H54 (cell line): ENCODE data around the gene EXOSC9.

Source experiments
- DNase-seq: peaks from one replicate; pipeline ENCODE4 v3.0.0; 2011; ENCODE audit warnings: low spot score, mixed read lengths; ENCODE audit not compliant: insufficient read length
- FAIRE-seq: peaks from 3 replicates; lab custom pipeline; 2011; peaks lifted over from hg19 to GRCh38; lab: Jason Lieb, UNC
- POLR2A ChIP-seq: IDR thresholded peaks from 2 replicates; pipeline ENCODE4 v1.6.1; 2011; ENCODE audit warnings: low read depth, mild to moderate bottlenecking, low read length

EXOSC9 gene

DNA sequence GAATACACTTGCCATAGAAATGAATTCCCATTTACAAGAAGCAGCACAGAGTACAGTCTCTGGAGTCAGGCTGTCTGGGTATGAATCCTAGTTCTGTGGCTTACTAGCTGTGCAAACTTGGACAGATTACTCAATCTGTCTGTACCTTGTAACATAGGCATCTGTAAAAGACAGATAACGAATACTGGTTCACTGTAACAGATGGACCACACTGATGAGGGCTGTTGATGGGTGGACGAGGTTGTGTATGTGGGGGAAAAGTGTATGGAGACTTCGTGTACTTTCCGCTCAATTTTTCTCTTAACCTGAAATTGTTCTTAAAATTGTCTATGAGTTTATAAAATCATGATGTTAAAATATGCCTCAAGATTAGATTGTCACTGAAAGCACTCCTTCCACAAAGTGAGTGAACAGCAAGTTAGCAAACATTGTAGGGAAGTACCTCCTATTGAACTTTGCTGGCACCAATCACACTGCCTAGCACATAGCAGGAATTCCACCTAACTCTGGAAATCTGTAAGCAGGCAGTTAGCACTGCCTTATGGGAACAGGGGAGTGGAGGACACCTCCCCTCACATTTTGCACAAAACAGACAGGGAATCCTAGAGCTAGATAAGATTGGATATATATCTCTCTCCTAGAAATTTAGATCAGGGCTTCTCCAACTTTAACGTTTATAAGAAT, 6.5 kb upstream of the EXOSC9 start:
- DNase-seq (no peak), FAIRE-seq (no peak)
- TF ChIP-seq POLR2A: no peak

DNA sequence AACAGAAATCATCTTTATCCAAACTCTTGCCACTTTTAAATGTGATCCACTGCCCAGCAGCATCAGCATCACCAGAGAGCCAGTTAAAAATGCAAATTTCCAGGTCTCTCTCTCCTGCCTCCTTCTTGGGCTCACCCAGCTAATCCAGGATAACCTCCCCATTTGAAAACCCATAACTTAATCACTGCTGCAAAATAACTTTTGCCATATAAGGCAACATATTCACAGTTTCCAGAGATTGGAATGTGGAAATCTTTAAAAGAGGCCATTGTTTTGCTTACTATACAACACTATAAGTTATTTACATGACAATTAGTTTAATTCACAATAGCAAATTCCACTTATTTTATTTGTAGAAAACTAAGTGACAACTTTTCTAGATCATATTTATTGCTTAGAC, 4.8 kb upstream of the EXOSC9 start:
- FAIRE-seq (no peak), DNase-seq (no peak)
- no peak for TF ChIP-seq POLR2A

DNA sequence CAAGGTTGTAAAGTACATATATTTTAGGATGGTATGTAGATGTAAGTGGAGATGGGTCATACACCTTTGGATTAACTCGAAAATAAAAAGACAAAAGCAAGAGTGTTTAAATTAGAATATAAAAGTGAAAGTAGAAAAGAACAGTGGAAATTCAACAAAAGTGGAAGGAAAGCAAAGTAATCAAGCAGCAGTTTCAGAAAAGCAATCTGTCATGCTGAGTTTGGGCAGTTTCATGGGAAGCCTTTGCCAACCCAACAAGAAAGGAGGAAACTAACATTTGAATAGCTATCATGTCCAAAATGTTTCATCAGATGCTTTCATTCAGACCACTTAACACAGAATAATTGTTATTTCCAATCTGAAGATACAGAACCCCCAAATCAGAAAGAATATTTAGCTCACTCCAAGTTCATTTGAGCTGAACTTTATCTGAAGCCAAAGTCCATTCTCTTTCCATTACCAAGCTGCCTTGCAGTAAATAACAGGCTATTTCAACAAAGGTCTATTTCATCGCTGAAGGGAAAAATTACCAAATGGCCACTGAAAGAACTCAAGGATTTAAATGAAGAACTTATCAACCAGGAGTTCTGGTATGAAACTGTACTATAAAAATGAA, 1.8 kb upstream of the EXOSC9 start:
- TF ChIP-seq POLR2A: no peak
- FAIRE-seq: no peak
- no peak for DNase-seq

DNA sequence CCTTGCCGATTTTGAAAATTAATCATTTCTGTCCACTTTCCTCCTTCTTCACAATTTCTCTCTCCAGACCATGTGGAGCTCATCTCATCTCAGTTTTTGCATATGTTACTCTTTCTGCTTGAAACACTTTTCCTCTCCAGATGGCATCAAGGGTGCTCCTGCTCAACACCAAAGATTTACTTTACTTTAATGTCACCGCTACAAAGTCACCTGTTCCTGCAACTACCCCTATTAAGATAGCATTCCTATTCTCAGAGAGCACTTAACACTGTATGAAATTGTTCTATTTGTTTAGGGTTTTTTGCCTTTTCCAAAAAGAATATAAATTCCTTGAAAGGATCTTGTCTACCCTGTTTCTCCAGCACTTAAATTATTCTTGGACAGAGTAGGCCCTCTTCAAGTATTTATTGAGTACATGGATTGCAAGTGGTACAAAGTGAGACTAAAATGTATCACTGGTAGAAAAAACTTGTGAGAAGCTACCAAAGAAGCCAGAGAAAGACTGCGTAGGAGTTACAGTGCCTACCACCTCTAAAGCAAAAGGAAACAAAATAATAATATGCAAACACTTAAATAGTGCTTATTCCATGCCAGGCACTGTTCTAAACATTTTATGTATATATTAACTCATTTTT, 1.1 kb upstream of the EXOSC9 start:
- no peak for TF ChIP-seq POLR2A
- FAIRE-seq (no peak), DNase-seq (no peak)

DNA sequence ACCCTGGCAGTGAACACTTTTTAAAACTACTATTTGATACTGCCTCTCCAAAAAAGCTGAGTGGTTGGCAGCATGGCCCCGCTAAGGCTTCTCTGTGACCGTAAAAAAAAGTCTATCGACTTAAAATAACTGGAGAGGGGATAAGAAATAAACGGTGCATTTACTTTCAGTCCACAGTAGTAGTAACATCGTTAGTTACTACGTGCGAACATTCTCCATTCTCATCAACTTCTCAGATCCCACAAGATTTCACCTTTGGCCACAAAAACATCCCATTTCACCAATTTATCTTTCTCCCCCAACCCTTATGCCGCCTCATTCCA, 524 bp upstream of the EXOSC9 start:
- no peak for DNase-seq
- no peak for FAIRE-seq
- TF ChIP-seq POLR2A: no peak

DNA sequence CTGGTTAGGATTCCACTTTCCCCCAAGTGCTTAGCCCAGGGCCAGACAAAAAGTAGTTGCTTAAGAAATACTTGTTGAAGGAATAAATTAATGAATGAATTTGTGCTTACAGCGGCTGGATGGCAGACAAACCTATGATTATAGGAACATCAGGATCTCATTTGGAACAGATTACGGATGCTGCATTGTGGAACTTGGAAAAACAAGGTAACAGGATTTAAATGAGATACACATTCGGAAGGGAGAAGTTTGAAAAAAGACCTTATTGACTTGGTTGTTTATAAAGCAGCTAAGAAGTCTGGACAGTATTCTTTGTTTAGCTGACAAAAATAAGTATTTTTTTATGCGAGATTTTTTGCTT, 572 bp downstream of the EXOSC9 start:
- no peak for FAIRE-seq
- TF ChIP-seq POLR2A: no peak
- no peak for DNase-seq

DNA sequence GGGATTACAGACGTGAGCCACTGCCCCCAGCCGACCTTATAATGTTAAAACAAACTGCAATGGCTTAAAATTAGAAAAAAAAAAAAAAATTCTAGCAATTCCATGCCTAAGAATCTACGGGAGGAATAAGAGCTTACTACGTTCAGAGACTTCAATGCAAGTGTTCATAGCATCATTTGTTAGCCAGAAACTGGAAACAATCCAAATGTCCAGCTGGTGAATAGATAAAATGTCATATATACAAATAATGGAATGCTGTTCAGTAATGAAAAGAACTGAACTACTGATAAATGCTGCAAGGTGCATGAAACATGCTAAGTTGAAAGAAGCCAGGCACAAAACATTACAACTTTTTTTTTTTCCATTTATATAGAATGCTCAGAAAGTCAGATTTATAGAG, 5.3 kb downstream of the EXOSC9 start:
- DNase-seq (no peak), FAIRE-seq (no peak)
- TF ChIP-seq POLR2A: no peak

DNA sequence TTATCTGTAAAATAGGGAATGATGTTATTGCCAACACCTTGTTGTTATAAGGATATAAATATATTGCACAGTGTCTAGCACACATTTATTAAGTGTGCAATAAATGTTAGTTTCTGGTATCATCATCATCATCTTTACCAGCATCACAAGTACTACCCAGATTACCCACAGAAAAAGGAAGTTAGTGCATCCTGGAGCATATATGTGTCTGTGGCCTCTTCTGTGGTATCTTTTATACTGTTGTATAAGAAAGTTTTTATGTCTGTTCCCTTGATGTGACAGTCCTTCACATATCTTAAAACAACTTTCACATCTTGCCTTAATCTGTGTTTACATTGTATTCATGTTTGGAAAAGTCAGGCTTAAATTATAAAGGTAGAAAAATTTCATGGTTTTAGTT, 10.0 kb downstream of the EXOSC9 start:
- DNase-seq (no peak), FAIRE-seq (no peak)
- TF ChIP-seq POLR2A: no peak

DNA sequence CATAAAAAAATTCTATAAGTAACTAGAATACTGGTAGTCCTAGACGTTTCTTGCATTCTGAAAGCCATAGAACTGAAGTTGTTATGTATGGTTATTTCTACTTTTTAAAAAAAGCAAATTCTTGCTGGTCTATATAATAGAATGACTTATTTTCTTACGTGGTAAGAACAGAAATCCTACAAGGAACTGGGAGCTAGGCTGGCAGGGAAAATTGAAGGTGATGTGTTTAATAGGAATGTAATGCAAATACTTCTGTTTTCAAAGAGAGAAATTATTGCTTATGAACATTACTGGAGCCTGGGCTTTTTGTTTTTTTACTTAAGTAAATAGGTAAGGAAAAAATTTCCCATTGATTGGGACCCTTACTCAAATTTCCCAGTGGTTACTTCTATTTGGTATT, 13.6 kb downstream of the EXOSC9 start:
- no peak for FAIRE-seq
- no peak for TF ChIP-seq POLR2A

DNA sequence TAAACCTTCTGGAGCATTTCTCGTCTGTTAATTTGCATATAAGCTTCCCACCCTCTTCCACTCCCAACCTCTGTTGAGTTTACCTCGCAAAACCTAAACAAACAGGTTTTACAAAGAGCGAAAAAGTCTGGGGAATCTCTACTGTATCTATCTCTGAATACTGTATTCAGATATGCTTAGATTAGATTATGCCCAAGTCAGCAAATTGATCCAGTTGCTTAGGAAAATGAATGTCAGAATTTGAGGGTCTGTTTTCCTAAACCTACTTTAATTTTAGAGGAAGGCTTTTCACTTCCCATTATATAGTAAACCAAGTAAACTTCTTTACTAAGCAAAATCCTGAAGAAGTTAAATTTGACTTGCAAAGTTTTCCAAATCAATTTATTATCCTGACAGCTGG, 15.9 kb downstream of the EXOSC9 start:
- FAIRE-seq (no peak), DNase-seq (no peak)
- no peak for TF ChIP-seq POLR2A

More for the DNA sequence above, 13.6 kb downstream of the EXOSC9 start:
- DNase-seq: no peak

DNA sequence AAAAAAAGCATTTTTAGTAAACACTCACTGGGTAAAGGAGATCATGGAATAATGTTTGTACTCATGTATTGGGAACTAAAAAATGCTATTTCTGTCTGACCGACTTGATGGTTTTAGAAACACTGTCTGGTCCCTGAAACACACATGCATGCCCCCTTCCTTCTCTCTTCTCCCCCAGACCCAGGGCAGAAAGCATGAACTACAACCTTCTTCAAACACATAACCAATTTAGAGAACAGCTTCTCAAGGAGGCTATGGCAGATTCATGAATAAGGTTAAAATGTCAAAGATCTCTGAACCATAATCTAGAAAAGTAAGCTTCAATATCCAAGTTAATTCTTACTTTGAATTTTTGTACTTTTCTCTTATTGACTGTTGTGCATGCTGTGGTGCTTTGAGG, 16.6 kb downstream of the EXOSC9 start:
- no peak for FAIRE-seq
- no peak for TF ChIP-seq POLR2A

DNA sequence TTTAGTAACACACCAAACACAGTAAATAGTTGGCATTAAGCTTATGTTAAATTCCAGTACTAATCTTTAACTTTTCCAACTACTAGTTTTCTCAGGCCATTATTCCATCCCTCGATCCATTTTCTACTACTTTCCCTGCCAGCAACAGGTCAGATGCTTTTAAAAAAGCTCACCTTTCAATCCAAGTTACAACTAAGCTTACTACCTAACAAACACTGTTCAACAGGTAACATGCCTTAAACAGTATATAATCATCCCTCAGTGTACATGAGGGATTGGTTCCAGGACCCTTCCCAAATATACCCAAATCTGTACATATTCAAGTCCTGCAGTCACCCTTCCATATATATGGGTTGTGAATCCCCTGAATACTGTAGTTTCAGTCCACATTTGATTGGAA, 17.1 kb downstream of the EXOSC9 start:
- TF ChIP-seq POLR2A: no peak
- DNase-seq: no peak
- FAIRE-seq: no peak

More for the DNA sequence above, 16.6 kb downstream of the EXOSC9 start:
- DNase-seq: no peak

DNA sequence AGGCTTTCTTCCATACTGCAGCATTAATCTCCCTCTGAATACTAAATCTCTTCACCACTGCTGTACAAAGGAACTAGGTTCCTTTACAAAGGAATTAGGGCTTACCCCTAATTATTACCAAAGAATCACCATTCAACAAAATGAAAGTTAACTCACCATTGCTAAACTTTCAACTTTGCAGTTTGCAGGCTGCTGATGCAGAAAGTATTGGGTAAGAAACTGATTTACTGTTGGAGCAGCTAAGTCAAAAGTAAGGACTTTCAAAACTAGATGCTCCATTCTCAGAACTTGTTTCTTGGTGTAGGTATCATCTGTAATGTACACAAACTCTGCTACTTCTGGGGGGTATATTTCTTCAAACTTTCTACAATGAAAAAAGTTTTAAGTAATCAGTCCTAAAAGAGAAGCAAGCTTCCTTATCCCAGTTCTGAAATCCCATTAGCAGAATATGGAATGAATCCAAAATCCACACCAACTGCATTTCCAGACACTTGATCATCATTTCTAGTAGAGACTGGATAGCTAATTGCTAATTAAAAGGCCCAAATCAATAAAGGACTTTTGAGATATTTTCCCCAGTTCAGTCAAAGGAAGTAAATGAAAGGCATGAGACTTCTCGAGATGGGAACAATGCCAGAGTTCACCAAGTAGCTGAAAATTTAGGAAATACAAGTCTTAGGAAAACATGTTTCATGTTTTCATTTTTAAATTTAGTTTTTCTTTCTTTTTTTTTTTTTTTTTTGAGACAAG, 18.3 kb downstream of the EXOSC9 start:
- FAIRE-seq (no peak), DNase-seq (no peak)
- TF ChIP-seq POLR2A: no peak

DNA sequence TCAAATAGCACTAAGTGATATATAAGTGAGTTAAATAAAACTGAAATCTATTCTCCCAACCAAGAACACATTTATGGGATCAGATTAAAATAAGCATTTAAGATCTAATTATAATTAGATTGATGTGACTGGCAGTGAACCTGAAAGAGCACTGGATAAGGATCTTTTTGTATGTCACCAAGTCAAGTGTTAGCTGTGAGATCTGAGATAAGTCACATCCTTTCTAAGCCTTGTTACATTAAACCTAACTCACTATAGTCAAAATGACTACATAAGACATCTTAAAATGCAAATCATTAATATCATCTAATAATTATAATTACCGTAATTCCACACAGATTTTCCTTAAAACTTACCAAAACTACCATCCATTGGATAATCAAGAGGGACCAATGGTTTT, 20.9 kb downstream of the EXOSC9 start:
- FAIRE-seq (no peak), DNase-seq (no peak)
- no peak for TF ChIP-seq POLR2A
